Measurements from ENCODE around the gene HMGN4.

GRCh38 chr6:26500102-26500501, 38.1 kb upstream of the HMGN4 start, which contains the start of gene BTN1A1:
- TF ChIP-seq CTCF (IDR thresholded peaks at IDR 0.05), result no peak
- no peak for TF ChIP-seq EP300 (IDR thresholded peaks at IDR 0.05)
- TF ChIP-seq POLR2A (IDR thresholded peaks at IDR 0.05), result no peak

All from tibial nerve (tissue), 4 donors.